ENCODE results near the gene ROPN1.
"Not testable (repeated sequence)": the region's sequence is repeated elsewhere in the genome, so short reads cannot be mapped to it uniquely, and the experiment has no call there.

DNA sequence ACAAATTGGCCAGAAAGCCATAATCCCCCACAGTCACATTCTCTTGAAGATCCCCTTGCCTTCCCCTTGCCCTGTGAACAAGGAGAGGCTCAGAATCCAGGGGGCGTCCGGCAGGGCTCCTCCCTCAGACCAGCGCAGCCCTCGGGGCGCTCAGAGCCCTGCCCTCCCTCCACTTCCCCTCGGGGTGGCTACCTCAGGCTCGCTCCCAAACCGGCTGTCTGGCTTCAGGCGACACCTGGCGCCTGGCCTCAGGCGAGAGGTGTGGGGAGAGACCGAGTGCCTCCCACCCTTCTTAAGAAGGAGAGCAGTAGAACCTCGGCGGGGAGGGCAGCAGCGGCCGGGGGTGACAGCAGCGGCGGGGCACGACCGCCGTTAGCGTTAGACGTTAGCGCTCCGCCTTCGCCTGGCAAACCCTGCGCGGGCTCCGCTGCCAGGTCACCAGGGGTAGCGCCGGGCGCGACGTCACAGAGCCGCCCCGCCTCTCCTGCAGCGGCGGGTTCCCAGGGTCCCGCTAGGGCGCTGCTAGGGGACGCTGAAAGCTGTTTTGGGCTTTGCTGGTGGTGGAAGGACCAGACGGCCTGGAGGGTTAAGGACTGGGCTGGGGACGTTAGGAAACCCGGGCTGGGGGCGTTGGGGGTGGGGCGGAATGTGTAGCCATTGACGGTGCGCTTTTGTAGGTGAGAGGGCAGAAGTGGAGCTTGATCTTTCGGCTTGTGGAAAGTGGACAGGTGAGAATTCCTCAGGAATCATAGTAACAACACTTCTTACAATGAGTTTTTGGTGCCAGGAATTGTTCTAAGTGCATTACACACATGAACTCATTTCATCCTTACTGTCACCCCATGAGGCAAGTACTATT, at the start of gene ROPN1:
- TF ChIP-seq, protein P1, sequence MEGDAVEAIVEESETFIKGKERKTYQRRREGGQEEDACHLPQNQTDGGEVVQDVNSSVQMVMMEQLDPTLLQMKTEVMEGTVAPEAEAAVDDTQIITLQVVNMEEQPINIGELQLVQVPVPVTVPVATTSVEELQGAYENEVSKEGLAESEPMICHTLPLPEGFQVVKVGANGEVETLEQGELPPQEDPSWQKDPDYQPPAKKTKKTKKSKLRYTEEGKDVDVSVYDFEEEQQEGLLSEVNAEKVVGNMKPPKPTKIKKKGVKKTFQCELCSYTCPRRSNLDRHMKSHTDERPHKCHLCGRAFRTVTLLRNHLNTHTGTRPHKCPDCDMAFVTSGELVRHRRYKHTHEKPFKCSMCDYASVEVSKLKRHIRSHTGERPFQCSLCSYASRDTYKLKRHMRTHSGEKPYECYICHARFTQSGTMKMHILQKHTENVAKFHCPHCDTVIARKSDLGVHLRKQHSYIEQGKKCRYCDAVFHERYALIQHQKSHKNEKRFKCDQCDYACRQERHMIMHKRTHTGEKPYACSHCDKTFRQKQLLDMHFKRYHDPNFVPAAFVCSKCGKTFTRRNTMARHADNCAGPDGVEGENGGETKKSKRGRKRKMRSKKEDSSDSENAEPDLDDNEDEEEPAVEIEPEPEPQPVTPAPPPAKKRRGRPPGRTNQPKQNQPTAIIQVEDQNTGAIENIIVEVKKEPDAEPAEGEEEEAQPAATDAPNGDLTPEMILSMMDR (conservative IDR thresholded peaks at IDR 0.05; ENCODE audit: low read length): not testable (repeated sequence)
- TF ChIP-seq EZH2phosphoT487 (IDR thresholded peaks at IDR 0.05; ENCODE audit: borderline replicate concordance, low read depth, low read length): not testable (repeated sequence)
